ENCODE data around the gene PPIP5K1.

The PPIP5K1 gene

GRCh38 chr15:43526261-43526930 is 63.6 kb downstream of the PPIP5K1 start:
- Histone ChIP-seq H3K4me3 (replicated peaks; ENCODE audit: insufficient read depth, low read length) (no peak overlapping the region), H3K27me3 (ENCODE audit: insufficient read depth, poor library complexity, severe bottlenecking) (no peaks in the 10 kb centered on the region), H3K27ac (replicated peaks) (no peak overlapping the region)
- DNase-seq (ENCODE audit: low read depth in 1 of 2, low spot score in 1 of 2) = no peak
- no peak for TF ChIP-seq CTCF (IDR thresholded peaks at IDR 0.05; ENCODE audit: insufficient read depth, low read length)
- no peak for TF ChIP-seq POLR2AphosphoS5 (IDR thresholded peaks at IDR 0.05; ENCODE audit: low read depth)
- no peak for TF ChIP-seq REST (IDR thresholded peaks at IDR 0.05; ENCODE audit: insufficient replicate concordance, low read depth)
- TF ChIP-seq SPI1 (IDR thresholded peaks at IDR 0.05; ENCODE audit: borderline replicate concordance, low read depth) = no peak
- TF ChIP-seq GABPA (IDR thresholded peaks at IDR 0.05; ENCODE audit: low read depth) = no peak

- Histone ChIP-seq H3K27me3 (ENCODE audit: insufficient read depth, poor library complexity, severe bottlenecking) (no peaks in the 10 kb centered on the region), H3K4me3 (replicated peaks; ENCODE audit: insufficient read depth, low read length) (no peak overlapping the region), H3K27ac (replicated peaks) (no peak overlapping the region)
- no peak for DNase-seq (ENCODE audit: low read depth in 1 of 2, low spot score in 1 of 2)
- TF ChIP-seq SPI1 (IDR thresholded peaks at IDR 0.05; ENCODE audit: borderline replicate concordance, low read depth) = no peak
- no peak for TF ChIP-seq REST (IDR thresholded peaks at IDR 0.05; ENCODE audit: insufficient replicate concordance, low read depth)
- no peak for TF ChIP-seq GABPA (IDR thresholded peaks at IDR 0.05; ENCODE audit: low read depth)
- TF ChIP-seq POLR2AphosphoS5 (IDR thresholded peaks at IDR 0.05; ENCODE audit: low read depth) = no peak
- no peak for TF ChIP-seq CTCF (IDR thresholded peaks at IDR 0.05; ENCODE audit: insufficient read depth, low read length)
Observed at GRCh38 chr15:43525131-43525530, 64.9 kb downstream of the PPIP5K1 start.

- DNase-seq (ENCODE audit: low read depth in 1 of 2, low spot score in 1 of 2) = no peak
- Histone ChIP-seq H3K27ac (replicated peaks) (no peak overlapping the region), H3K4me3 (replicated peaks; ENCODE audit: insufficient read depth, low read length) (no peak overlapping the region), H3K27me3 (ENCODE audit: insufficient read depth, poor library complexity, severe bottlenecking) (no peaks in the 10 kb centered on the region)
- TF ChIP-seq POLR2AphosphoS5 (IDR thresholded peaks at IDR 0.05; ENCODE audit: low read depth) = no peak
- no peak for TF ChIP-seq CTCF (IDR thresholded peaks at IDR 0.05; ENCODE audit: insufficient read depth, low read length)
- TF ChIP-seq REST (IDR thresholded peaks at IDR 0.05; ENCODE audit: insufficient replicate concordance, low read depth) = no peak
- TF ChIP-seq GABPA (IDR thresholded peaks at IDR 0.05; ENCODE audit: low read depth) = no peak
- no peak for TF ChIP-seq SPI1 (IDR thresholded peaks at IDR 0.05; ENCODE audit: borderline replicate concordance, low read depth)
Observed at GRCh38 chr15:43524254-43524845, 65.7 kb downstream of the PPIP5K1 start.

Data from HL-60 (cell line).